Loucy (cell line): Measurements from ENCODE around the gene LTB4R2.
A peak's percentile ranks its signal among the peaks of the same experiment; 100 is the strongest.

ENCODE experiments used
- H2AFZ ChIP-seq: fragments of 200-600 bp; sonication (generic); 2 replicates; pipeline ENCODE4 v1.6.0; 2016; ENCODE audit warnings: antibody characterized with exemption, mild to moderate bottlenecking, low read length, moderate library complexity
- H3F3A ChIP-seq: fragments of 200-600 bp; 2 replicates; pipeline ENCODE4 v1.6.0; 2016; ENCODE audit warnings: antibody characterized with exemption, low read depth, mild to moderate bottlenecking
- H3K27me3 ChIP-seq: fragments of 200-600 bp; sonication (generic); 2 replicates; pipeline ENCODE4 v1.6.1; 2014; ENCODE audit warnings: low read length, mild to moderate bottlenecking; ENCODE audit not compliant: insufficient read depth, poor library complexity, severe bottlenecking
- H3K36me3 ChIP-seq: fragments of 200-600 bp; sonication (generic); 2 replicates; pipeline ENCODE4 v1.6.1; 2016; ENCODE audit warnings: low read length; ENCODE audit not compliant: insufficient read depth
- H3K4me1 ChIP-seq: fragments of 200-600 bp; sonication (generic); 2 replicates; pipeline ENCODE4 v1.5.1; 2014; ENCODE audit warnings: low read length, mild to moderate bottlenecking; ENCODE audit not compliant: insufficient read depth, poor library complexity, severe bottlenecking
- H3K4me2 ChIP-seq: fragments of 200-600 bp; sonication (generic); 2 replicates; pipeline ENCODE4 v1.6.0; 2014; ENCODE audit warnings: antibody characterized with exemption, low read length, low read depth, mild to moderate bottlenecking; ENCODE audit not compliant: poor library complexity, severe bottlenecking
- H3K4me3 ChIP-seq: fragments of 200-600 bp; sonication (generic); 2 replicates; pipeline ENCODE4 v1.5.1; 2014; ENCODE audit warnings: low read length, mild to moderate bottlenecking, mixed read lengths; ENCODE audit not compliant: poor library complexity, severe bottlenecking
- H3K79me2 ChIP-seq: fragments of 200-600 bp; sonication (generic); 2 replicates; pipeline ENCODE4 v1.6.1; 2014; ENCODE audit warnings: low read length; ENCODE audit not compliant: insufficient read depth
- H3K9ac ChIP-seq: fragments of 200-600 bp; sonication (generic); 2 replicates; pipeline ENCODE4 v1.6.0; 2014; ENCODE audit warnings: mild to moderate bottlenecking, low read depth, low read length, moderate library complexity; ENCODE audit not compliant: poor library complexity, severe bottlenecking
- H3K9me2 ChIP-seq: fragments of 200-600 bp; sonication (generic); replicated peaks from 2 replicates; pipeline ENCODE4 v1.6.1; 2016; ENCODE audit warnings: low read depth, low read length, mixed read lengths
- H3K9me3 ChIP-seq: fragments of 200-600 bp; sonication (generic); 2 replicates; pipeline ENCODE4 v1.6.1; 2014; ENCODE audit warnings: mild to moderate bottlenecking, antibody characterized with exemption, low read length, low read depth; ENCODE audit not compliant: insufficient read depth
- H4K20me1 ChIP-seq: fragments of 200-600 bp; sonication (generic); 2 replicates; pipeline ENCODE4 v1.6.0; 2014; ENCODE audit warnings: antibody characterized with exemption, low read length, mild to moderate bottlenecking; ENCODE audit not compliant: insufficient read depth, poor library complexity, severe bottlenecking
- EZH2phosphoT487 ChIP-seq: fragments of 200-600 bp; IDR thresholded peaks from 2 replicates; pipeline ENCODE4 v1.6.1; 2018; ENCODE audit warnings: antibody characterized with exemption, mild to moderate bottlenecking, moderate library complexity, borderline replicate concordance
- TF ChIP-seq, protein P1 (sequence below): fragments of 200-600 bp; sonication (generic); conservative IDR thresholded peaks from 2 replicates; pipeline ENCODE4 v1.5.1; 2014; ENCODE audit warnings: mild to moderate bottlenecking, antibody characterized with exemption, low read length

LTB4R2 gene

DNA sequence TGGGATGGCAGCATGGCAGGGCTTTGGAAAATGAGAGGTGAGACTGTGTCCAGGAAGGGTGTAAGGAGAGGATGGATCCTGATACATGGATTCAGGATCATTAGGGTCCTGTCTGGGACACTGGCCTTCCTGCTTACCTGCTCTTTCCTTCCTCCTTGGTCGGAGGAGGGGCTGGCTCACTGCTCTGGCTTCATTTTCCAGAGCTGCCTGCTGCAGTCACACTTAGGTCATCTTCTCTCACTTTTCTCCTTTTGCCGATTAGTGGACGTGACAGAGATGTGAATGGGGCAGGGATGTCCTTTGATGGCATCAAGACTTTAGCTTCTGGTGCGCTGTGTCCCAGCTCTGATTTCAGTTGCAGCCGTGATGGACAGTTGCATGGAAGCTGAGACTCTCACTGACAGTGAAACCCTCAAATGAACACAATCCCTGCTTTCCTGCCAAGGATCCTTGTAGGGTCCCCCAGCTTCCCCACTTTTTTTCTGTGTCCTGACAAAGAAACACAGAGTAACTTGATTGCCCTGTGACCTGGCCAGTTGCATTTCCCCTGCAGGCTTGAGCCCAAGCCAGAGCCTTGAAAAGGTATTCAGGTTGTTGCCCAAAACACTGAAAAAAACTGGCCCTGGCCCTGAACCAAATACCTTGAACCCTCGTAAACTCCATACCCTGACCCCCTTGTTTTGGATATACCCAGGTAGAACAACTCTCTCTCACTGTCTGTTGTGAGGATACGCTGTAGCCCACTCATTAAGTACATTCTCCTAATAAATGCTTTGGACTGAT is 1.4 kb upstream of the LTB4R2 start:
- Histone ChIP-seq H3K36me3 (peaks cover 32% of the 10 kb centered on the region; the same call in 1 of the 2 replicates), H3K4me3 (no peak overlapping the region)

DNA sequence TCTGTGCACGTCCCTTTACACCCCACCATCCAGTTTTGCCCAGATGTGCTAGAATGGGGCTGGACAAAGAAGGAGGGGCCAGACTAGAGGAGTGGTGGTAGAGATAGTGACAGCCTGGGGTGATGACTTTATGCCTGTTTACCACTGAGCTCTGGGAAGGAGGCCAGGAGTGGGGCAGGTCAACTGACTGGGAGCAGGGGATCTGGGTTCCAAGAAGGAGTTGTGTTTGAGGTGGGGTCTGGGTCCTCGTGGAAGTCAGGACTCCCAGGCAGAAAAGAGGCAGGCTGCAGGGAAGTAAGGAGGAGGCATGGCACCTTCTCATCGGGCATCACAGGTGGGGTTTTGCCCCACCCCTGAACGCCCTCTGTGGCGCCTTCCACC is 315 bp downstream of the LTB4R2 start:
- Histone ChIP-seq H3F3A (no peaks in the 10 kb centered on the region), H3K36me3 (peaks cover 16% of the 10 kb centered on the region; the same call in 1 of the 2 replicates), H3K4me1 (peaks cover 24% of the 10 kb centered on the region), H3K79me2 (no peaks in the 10 kb centered on the region), H3K9ac (no peak overlapping the region), H2AFZ (no peak overlapping the region), H3K9me2 (no peaks in the 10 kb centered on the region), H3K4me2 (no peak overlapping the region), H4K20me1 (no peaks in the 10 kb centered on the region), H3K4me3 (no peak overlapping the region), H3K27me3 (no peaks in the 10 kb centered on the region), H3K9me3 (no peaks in the 10 kb centered on the region)
- TF ChIP-seq EZH2phosphoT487 = no peak
- TF ChIP-seq, protein P1, sequence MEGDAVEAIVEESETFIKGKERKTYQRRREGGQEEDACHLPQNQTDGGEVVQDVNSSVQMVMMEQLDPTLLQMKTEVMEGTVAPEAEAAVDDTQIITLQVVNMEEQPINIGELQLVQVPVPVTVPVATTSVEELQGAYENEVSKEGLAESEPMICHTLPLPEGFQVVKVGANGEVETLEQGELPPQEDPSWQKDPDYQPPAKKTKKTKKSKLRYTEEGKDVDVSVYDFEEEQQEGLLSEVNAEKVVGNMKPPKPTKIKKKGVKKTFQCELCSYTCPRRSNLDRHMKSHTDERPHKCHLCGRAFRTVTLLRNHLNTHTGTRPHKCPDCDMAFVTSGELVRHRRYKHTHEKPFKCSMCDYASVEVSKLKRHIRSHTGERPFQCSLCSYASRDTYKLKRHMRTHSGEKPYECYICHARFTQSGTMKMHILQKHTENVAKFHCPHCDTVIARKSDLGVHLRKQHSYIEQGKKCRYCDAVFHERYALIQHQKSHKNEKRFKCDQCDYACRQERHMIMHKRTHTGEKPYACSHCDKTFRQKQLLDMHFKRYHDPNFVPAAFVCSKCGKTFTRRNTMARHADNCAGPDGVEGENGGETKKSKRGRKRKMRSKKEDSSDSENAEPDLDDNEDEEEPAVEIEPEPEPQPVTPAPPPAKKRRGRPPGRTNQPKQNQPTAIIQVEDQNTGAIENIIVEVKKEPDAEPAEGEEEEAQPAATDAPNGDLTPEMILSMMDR = no peak

More for the DNA sequence above, 1.4 kb upstream of the LTB4R2 start:
- Histone ChIP-seq H3K4me1 (peaks cover 8% of the 10 kb centered on the region), H2AFZ (no peak overlapping the region), H4K20me1 (no peaks in the 10 kb centered on the region), H3K9ac (no peak overlapping the region), H3F3A (no peaks in the 10 kb centered on the region), H3K9me2 (no peaks in the 10 kb centered on the region), H3K9me3 (no peaks in the 10 kb centered on the region), H3K4me2 (no peak overlapping the region), H3K79me2 (no peaks in the 10 kb centered on the region), H3K27me3 (no peaks in the 10 kb centered on the region)
- TF ChIP-seq, protein P1 = no peak; the same call in 1 of the 2 replicates
- no peak for TF ChIP-seq EZH2phosphoT487

DNA sequence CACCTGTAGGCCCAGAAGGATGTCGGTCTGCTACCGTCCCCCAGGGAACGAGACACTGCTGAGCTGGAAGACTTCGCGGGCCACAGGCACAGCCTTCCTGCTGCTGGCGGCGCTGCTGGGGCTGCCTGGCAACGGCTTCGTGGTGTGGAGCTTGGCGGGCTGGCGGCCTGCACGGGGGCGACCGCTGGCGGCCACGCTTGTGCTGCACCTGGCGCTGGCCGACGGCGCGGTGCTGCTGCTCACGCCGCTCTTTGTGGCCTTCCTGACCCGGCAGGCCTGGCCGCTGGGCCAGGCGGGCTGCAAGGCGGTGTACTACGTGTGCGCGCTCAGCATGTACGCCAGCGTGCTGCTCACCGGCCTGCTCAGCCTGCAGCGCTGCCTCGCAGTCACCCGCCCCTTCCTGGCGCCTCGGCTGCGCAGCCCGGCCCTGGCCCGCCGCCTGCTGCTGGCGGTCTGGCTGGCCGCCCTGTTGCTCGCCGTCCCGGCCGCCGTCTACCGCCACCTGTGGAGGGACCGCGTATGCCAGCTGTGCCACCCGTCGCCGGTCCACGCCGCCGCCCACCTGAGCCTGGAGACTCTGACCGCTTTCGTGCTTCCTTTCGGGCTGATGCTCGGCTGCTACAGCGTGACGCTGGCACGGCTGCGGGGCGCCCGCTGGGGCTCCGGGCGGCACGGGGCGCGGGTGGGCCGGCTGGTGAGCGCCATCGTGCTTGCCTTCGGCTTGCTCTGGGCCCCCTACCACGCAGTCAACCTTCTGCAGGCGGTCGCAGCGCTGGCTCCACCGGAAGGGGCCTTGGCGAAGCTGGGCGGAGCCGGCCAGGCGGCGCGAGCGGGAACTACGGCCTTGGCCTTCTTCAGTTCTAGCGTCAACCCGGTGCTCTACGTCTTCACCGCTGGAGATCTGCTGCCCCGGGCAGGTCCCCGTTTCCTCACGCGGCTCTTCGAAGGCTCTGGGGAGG is 985 bp downstream of the LTB4R2 start, which contains the start of gene LTB4R:
Gene LTB4R, plus strand, starts transcription at position 857 of the 959 bp plus-strand sequence. CDS start 4,150 bp downstream, outside the sequence.
- H3K27me3 ChIP-seq = no peaks in the 10 kb centered on the region
- H3K79me2 ChIP-seq = no peaks in the 10 kb centered on the region
- no peak within 1 kb of the TSS for H3K4me3 ChIP-seq
- no peaks in the 10 kb centered on the region for H3K9me3 ChIP-seq
- peak within 1 kb of the TSS; percentile 54 for H3K9ac ChIP-seq
- H3K36me3 ChIP-seq = peaks cover 9% of the 10 kb centered on the region; the same call in 1 of the 2 replicates
- H3F3A ChIP-seq = no peaks in the 10 kb centered on the region
- H3K4me2 ChIP-seq = no peak within 1 kb of the TSS
- TF ChIP-seq, protein P1 = no peak
- no peak for TF ChIP-seq EZH2phosphoT487
- H3K4me1 ChIP-seq = peaks cover 24% of the 10 kb centered on the region
- H4K20me1 ChIP-seq = no peaks in the 10 kb centered on the region
- no peak within 1 kb of the TSS for H2AFZ ChIP-seq
- no peaks in the 10 kb centered on the region for H3K9me2 ChIP-seq
